NCI-H2171 treated with DMSO at 0.1 percent for 48 hours (cell line): ENCODE results near the gene SPON1.

Experiments used
- DNase-seq: peaks from one replicate; lab custom pipeline; 2025; lab: John Stamatoyannopoulos, UW

Gene SPON1

DNA sequence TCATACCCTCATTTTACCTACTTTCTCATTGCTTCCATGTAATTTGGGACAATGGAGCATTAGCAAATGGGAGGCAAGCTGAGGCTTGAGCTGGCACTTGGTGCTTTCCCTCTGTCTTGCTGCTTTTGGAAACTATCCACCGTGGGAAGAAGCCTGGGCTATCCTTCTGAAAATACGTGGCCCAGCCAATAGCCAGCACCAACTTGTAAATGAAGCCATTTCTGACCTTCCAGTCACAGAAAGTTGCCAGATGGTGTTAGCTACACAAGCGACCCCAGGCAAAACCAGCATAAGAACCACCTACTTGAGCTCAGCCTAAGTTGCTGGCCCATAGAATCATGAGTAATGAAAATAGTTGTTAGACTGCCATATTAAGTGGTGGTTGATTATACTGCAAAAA is 18.5 kb upstream of the SPON1 start:
- DNase-seq, result no peak

DNA sequence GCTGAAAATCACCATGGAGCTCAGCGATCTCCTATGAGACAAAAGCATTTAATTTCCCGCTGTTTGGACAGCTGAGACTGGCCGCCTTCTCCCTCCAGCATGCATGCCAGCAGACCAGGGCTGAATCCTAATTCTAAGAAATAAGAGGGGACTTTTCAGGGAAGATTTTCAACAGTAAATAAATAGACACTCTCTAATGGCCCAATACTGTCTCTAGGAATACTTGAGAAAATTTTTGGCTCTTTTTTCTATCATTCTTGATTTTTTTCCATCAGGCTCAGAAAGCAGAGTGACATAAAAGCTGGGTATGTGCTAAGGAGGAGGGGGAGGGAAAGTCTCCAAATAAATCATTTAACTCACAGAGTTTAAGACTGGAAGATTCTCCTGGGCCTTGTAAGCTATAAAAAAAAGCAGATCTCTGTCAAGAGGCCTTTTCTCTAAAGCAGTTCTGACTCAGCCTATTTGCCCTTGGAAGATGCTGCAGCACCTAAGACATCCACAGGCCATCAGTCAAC is 17.6 kb upstream of the SPON1 start:
- DNase-seq, result no peak

DNA sequence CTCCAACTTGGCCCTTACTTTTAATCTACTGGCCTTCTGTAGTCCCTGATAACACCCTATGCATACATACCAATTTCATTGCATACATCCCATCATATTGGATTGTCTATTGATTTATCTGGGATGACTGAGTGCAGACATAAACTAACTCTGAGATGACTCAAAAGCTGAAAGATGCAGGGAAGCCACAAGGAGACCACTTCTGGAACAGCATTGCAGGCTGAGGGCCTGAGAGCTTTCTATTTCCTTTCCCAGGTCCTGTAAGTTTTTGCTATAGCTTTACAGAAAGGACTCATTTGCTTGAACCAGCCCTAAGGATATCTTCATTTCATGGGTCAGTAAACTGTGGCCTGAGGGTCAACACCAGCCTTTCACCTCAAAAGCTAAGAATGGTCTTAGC is 15.1 kb upstream of the SPON1 start:
- DNase-seq, result no peak

DNA sequence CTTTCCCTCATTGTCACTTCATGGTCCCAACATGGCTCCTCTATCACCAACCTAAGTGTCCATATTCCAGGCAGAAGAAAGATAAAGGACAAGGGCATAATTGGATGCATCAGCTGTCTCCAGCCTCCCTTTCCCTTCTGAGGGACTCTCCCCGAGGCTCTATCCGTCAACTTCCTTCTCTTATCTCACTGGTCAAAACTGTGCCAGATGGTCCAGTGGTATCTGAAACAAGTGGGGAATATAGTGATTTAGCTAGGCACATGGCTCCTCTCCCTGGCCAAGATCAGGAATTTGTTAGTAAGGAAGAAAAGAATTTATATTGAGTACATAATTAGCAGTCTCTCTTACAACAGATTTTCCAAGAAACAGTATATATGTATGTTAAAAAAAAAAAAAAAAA is 12.6 kb upstream of the SPON1 start:
- peak; percentile 2 for DNase-seq

DNA sequence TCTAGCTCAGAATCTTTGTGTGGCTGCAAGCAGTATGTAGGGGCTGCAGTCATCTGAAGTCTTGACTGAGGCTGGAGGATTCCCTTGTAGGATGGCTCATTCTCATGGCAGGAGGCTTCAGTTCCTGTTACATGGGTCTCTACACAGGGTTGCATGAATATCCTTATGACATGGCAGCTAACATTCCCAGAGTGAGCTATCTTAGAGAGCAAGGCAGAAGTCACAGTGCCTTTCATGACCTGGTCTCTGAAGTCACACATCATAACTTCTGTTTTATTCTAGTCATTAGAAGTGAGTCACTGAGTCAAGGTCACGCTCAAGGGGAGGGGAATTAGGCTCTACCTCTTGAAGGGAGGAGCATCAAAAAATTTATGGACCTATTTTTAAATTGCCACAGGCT is 10.3 kb upstream of the SPON1 start:
- DNase-seq, result no peak

DNA sequence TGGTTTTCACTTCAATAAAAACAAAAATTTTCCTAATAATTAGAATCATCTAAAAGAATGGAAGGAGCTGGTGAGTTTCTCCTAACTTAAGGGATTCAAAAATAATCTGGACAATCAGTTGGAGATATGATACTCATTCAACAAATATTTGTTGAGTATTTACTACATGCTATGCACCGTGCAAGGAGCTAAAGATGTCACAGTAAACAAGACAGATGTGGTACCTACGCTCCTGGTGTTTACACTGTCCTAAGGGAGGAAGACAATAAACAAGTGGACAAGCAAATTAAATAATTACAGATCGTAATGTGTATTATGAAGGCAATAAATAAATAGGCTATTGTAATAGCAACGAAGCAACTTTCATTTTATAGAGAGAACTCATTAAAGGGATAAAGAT is 9.9 kb upstream of the SPON1 start:
- no peak for DNase-seq

DNA sequence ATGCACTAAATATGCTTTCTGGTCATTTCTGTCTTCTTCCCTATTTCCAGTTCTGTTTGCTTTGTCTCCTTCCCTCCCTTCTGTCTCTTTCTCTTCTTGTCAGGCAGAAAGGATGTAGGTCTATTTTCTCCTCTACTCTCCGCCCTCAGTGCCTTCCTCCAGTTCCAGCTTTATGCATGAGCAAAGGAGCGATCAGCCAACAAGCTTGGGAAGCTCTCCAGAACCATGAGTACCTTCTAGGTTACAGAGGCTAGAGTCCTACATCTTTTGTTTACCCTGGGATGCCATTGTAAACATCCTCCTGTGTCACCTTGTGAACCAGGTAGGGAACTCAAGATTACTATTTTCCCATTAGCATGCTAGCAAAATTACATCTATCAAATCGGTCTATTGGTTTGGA is 7.9 kb upstream of the SPON1 start:
- no peak for DNase-seq

DNA sequence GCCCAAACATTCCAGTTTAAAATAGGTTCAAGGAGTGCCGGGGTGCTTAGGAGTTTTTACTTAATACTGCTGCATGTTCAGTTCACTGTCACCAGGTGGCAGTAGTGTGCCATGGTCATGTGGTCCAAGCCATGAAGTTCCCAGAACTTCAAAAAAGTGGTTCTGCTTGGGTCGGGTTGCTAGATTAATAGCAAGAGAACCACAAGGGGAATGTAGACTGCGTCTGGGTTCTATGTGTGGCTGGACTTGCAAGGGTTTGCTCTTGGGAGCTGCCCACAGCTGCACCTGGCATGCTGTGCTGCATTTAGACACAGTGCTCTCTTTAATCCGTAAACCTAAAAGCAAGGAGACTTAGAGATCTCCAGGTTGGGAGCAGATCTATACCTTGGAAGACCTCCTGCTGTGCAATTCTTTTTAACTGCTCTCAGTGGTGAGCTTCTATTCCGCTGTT is 6.5 kb upstream of the SPON1 start:
- DNase-seq, result peak; percentile 26

DNA sequence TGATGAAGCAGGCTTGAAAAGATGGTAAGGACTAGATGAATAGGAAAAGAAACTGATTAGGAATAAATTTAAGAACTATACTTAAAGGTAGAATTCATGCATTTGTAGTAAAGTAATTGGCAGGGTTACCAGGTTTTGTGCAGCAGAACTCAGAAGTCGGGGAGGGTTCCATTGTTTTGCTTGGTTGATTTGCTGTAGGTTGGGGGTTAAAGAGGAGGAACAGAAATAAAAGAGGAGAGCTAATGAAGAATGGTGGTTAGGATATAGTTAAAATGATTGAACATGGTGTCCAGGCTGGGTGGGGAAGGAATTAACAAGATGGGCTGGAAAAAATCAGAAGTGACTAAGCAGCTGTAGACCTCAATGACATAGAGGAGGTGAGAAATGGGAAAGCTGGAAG is 5.5 kb upstream of the SPON1 start:
- DNase-seq, result no peak

DNA sequence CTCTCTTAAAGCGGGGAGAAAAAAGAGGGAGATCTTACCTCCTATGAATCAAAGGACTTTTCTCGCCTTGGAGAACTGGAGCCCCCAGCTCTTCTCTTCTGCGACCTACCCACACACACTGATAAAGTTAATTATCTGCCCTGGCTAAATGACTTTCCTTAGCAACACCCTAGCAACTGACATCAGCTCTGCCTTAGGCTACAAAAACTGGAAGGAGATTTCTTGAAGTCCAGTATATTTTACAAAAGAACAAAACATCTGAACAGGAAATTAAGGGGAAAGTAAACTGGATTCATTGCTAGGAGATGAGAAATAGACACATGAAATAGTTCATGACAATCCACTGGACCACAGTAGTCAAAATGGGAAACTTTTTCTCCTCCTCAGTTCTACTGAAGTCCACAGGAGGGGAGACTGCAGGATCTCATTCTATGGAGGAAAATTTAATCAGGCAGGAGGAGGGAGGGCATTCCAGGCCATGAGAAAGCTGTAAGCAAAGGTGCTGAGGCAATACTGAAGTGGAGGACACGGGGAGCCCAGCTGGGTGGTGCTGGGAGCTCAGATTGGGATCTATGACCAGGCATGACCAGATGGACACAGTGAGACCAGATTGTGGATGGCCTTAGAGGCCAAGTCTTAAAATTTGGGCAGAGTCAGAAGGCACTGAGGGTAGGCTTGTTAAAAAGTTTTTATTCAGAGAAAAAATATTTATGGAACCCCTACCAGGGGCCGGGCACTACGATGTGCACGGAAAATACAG is 3.7 kb upstream of the SPON1 start:
- no peak for DNase-seq

DNA sequence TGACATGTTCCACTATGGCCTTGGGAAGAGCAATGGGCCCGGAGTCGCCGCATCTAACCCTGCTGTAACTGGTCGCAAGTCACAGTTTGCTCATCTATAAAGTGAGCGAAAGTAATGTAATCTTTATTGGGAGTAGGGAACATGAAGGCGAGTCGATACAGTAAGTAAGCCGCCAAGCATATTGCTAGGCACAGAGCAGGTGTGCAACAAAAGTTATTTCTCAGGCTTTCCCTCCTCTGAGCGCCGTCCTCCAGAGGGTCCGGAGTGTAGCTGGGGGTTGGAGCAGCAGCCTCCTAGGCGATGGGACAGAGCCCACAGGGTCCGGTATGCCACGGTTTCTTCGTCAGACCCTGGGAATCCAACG is 343 bp upstream of the SPON1 start:
- no peak for DNase-seq

DNA sequence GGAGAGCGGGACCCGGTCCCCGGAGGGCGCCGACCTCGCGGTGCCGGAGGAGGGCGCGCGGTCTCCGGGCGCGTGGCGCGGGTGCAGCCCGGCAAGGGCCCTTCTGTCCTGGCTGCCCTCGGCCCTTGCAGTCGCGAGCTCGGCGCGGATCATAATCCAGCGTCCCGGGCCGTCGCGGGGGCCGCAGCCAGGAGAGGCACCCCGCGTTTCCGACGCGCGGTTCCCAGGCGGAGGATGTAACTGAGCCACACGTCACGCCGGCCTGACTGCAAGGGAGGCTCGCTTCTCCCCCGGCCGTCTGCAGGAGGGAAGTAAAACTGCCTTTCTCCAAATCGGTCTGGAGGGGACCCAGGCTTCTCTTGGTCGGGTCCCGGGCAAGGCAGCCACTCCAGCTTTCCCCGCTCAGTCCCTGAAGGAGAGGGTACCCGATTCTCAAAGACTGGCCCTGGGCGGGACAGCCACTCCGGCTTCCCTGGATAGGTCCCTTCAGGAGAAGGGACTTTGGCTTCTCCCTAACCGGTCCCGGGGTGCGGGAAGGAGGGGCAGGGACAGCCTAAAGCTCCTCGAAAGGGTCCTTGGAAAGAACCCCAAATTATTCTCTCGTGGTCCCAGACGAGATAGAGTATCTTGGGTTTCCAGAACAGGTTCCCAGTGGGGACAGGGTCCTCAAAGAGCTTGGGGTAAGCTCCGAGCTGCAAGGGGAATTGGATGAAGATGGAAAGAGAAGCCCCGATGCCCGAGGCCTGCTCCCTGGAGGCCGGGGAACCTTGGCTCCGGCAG is 836 bp downstream of the SPON1 start:
- no peak for DNase-seq

DNA sequence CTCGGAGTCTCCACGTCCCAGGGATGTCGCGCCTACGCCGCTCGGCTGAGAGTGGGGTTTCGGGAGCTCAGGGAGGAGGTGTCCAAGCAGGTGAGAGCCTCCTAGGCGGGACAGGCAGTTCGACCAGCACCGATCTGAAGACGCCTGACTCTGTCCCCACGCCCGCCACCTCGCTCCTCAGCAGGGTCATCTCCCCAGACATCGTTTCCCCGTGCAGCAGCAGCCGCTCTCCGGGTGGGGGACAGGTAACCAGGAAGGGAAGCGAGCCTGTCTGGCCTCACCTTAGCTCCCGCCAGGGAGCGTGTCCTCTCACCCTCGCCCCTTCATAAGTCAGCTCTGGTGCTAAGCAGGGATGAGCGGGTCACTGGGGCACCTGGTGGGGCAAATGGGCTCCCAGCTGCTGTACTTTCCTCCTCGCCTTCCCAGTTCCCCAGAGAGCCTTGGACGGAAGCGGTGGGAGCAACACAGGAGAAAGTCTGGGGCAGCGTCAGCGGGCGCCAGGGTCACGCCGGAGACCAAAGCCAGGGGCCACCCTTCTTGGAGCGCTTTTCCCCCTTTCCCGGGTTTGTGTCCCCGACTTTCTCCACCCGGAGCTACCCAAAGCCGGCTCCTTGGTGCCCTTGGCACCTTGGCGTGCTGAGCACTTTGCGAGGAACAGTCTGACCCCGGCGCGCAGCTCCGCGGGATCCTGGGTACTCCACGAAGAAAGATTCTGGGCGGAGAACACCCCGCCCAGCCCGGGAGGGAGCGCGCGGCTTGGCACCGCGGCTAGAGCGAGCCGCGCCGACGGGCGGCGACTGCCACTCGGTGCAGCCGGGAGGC is 1.6 kb downstream of the SPON1 start:
- DNase-seq, result peak; percentile 26

DNA sequence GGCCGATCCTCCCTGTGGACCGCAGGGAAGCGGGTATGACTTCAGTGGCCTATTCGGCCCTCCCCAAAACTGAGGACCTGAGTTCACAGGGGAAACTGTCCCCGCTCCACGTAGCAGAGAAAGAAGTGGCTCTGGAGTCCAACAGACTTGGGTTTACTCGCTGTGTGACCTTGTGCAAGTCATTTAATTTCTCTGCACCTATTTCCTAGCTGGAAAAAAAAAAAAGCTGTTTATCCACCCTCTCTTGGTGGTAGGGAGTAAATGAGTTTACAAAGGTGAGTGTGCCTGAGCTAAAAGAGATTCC is 2.2 kb downstream of the SPON1 start:
- DNase-seq, result no peak

DNA sequence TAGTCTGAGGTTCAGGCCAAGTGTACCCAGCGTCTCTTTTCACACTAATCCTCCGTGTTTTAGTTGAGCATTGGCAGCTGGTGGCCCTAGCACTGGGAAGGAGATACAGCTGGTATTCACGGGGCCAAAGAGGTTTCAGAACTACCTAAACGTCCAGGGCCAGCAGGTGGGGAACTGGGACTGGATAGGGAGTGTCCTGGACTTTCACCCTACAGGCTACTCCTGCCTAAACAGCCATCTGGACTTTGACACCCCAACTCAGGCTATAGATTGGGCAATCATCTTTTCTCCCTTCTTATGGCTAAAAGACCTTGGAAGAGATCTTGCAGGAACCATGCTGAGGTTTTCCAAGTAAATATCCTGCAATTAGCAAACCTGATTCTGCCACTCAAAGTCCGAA is 2.8 kb downstream of the SPON1 start:
- no peak for DNase-seq

DNA sequence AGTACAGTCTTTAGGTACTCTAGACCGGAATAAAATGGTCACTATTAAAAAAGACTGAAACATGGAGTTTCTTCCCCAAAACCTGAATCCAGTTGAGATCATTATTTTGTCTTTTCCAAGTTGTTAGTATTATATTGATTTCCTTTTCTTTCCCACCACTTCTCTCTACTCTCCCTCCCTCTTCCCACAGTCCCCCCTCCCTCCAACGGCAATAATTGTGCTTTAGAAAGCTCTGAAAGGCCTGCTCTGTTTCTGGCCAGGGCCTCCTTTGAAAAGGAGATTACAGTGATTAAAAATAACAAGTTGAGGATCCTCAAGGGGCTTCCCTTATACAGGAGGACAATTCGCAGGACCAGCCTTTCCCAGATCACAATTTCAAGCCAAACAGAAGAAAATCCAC is 3.5 kb downstream of the SPON1 start:
- DNase-seq, result no peak

DNA sequence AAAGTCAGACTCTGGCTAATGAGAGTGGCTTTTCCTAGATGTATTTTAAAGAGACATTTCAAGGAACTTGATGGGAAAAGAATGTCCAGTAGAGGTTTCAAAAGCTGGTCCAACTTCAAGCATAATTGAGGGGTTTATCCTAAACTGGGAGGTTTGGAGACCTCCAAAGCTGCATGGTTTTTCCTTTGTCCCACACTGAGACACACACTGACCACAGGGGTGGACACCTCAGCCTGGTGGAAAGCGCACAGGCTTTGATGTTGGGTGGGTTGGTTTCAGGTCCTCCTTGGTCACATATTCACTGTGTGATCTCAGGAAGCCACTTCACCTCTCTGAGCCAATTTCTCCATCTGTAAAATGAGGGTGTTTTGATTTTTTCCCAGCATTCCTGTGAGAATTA is 4.0 kb downstream of the SPON1 start:
- no peak for DNase-seq

DNA sequence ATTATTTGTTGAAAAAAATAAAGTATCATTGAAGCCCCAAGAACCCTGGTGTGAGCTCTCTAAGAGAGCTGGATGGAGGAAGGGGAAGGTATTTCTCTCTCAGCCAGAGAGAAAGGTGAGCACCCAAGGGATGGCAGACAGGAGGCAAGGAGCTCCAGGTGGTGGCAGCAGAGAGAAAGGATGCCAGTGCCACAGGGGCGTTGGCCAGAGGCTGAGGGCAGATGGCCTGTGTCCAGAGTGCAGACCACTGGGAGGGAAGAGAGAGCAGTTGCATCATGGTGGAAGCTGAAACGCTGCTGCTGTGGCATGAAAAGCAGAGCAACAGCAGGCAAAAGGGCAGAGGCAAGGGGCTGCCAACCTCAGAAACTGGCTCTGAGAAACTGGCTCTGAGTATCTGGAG is 8.5 kb downstream of the SPON1 start:
- DNase-seq, result peak; percentile 3

DNA sequence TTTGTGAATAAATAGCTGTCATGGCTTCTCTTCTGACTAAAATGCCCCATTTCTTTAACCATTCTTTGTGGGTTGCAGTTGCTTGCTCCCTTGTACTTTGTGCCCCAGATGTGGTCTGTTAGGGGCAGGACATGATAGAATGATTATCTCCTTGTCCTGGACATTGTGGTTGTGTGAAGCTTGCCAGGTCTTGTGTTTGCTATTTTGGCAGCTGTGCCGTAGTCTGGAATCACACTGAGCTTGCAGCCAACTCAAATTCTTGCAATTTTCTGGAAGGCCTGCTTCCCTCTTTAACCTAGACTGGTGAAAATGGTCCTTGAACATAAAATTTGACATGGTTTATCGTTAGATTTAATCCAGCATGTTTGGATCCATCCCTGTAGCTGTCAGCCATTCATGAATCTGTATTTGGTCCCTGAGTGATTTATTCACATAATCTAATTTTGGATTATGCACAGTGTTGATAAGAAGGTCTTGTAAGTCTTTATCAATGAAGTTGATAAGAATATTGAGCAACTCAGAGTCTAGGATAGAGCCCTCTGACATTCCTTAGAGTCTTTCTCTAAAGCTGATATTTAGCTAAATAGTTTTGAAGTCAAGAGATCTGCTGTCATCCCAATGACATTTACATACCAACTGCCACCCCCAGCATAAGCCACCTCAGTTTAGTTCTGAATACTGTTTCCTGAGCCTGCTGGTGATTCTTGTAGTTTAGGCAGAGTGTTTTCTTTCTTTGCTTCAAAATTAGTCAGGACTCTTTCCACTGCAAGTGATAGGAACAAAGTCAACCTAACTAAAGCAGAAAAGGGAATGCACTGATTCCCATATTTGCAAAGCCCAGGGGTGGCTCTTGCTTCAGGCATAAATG is 9.8 kb downstream of the SPON1 start:
- no peak for DNase-seq

DNA sequence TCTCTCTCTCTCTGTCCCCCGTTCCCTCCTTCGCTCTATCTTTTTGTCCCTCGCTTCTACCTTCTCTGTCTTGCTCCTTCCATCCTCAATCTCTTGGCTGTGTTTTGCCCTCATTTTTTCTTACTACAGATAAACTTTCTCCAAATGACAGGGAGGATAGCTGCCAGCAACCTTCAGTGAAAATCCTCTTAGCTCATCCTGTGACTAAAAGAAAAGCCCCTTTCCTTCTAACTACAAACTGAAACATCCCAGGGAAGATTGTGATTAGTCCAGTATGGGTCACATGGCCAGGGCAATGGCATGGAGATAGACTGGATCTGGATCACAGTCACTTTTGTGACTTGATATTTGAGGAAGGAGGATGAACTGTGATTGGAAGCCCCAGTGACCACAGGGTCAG is 10.4 kb downstream of the SPON1 start:
- no peak for DNase-seq

DNA sequence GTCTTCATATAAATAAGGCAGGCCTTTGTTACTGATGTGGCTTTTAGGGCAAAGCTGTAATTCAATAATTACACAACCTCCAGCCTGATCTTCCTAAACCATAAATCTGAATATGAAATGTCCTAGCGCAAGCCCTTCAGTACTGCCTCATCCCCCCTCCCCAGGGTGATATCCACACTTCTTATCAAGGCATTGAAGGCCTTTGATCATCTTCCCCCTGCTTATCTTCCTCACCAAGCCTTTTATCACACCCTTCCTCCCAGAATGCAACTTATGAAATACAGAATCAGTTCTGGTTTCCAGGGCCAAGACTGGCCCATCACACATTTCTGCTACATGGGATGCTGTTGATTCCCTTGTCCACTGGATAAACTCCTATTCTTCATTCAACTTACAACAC is 12.1 kb downstream of the SPON1 start:
- no peak for DNase-seq
